OCI-LY1 (cell line): ENCODE results near the gene SLC39A9.
"Not testable (repeated sequence)": the region's sequence is repeated elsewhere in the genome, so short reads cannot be mapped to it uniquely, and the experiment has no call there.

Source experiments
- CTCF ChIP-seq: fragments of 200-600 bp; sonication (generic), shearing (Covaris generic); IDR thresholded peaks from 2 replicates; pipeline ENCODE4 v1.5.1; 2017; ENCODE audit warnings: mild to moderate bottlenecking, antibody characterized with exemption, low read length, moderate library complexity, mixed read lengths
- EZH2 ChIP-seq: fragments of 200-600 bp; sonication (generic), shearing (Covaris generic); IDR thresholded peaks from 2 replicates; pipeline ENCODE4 v1.8.0; 2017; ENCODE audit warnings: borderline replicate concordance, mixed run types, mild to moderate bottlenecking, antibody characterized with exemption, low read length, moderate library complexity, mixed read lengths

DNA sequence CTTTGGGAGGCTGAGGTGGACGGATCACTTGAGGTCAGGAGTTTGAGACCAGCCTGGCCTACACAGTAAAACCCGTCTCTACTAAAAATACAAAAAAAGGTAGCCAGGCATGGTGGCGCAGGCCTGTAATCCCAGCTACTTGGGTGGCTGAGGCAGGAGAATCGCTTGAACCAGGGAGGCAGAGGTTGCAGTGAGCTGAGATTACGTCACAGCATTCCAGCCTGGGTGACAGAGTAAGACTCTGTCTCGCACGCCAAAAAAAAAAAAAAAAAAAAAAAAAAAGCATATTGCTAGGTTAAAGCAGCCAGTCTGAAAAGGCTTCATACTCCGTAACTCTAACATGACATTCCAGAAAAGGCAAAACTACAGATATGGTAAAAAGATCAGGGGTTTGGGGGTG, 7.1 kb upstream of the SLC39A9 start:
- not testable (repeated sequence) for TF ChIP-seq CTCF, EZH2
